ENCODE results near the gene MDK. TPM values are rescaled to one million over a fixed set of nuclear protein-coding genes. Genes with fewer than 3 reads are reported as not detected.

MDK gene
- total RNA-seq, 1 donor from 2014 or later = 5.2 TPM

DNA sequence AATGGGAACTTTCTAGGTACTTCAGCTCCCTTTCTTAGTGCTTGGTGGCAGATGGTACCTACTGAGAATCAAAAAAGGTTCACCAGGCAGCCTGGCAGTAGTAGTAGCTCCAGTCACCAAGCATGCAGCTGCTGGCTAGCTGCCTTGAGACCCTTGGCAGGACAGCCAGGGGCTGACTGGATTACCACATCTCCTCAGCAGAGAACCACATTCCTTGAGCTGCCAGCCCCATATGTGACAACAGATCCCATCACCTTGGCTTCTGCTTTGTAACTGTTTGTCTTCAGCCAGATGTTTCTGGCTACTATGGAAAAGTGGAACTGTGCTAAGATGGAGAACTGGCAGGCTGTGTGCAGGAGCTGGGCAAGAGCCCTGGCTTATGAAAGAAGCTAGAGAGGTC, 49.7 kb downstream of the MDK start:
- intact Hi-C loops (cut with micrococcal nuclease) = no loop called here

Other genes with a start within 250 kb of the MDK start
- not detected in 2 replicates for gene CREB3L1, start 104.0 kb upstream of the MDK start, total RNA-seq
- gene DGKZ, start 34.2 kb upstream of the MDK start, total RNA-seq = 144 and 150 TPM in 2 replicates
- gene CHRM4, start 10.1 kb downstream of the MDK start, total RNA-seq = 1.1 and 1.3 TPM in 2 replicates
- gene AMBRA1, start 212.4 kb downstream of the MDK start, total RNA-seq = 41.1 and 44.1 TPM in 2 replicates
- 6.5 and 6.9 TPM in 2 replicates for gene HARBI1, start 235.6 kb downstream of the MDK start, total RNA-seq
- gene ATG13, start 235.9 kb downstream of the MDK start, total RNA-seq = 84.7 and 86.6 TPM in 2 replicates